OCI-LY1 (cell line): Measurements from ENCODE around the gene DMRTC1B.
"Not testable (repeated sequence)": the region's sequence is repeated elsewhere in the genome, so short reads cannot be mapped to it uniquely, and the experiment has no call there.

Experiments
- H2AFZ ChIP-seq: fragments of 200-600 bp; sonication (generic), shearing (Covaris generic); 2 replicates; pipeline ENCODE4 v1.6.0; 2014; ENCODE audit warnings: antibody characterized with exemption, mild to moderate bottlenecking, low read length
- H3F3A ChIP-seq: fragments of 200-600 bp; sonication (generic), shearing (Covaris generic); 2 replicates; pipeline ENCODE4 v1.6.0; 2014; ENCODE audit warnings: mild to moderate bottlenecking, antibody characterized with exemption, low read length, moderate library complexity; ENCODE audit not compliant: insufficient read depth
- H3K27ac ChIP-seq: fragments of 200-600 bp; sonication (generic); 2 replicates; pipeline ENCODE4 v1.5.1; 2014; ENCODE audit warnings: low read length, mixed run types, mild to moderate bottlenecking, low read depth; ENCODE audit not compliant: poor library complexity, severe bottlenecking
- H3K27me3 ChIP-seq: fragments of 200-600 bp; sonication (generic); 2 replicates; pipeline ENCODE4 v1.6.0; 2014; ENCODE audit warnings: antibody characterized with exemption, mild to moderate bottlenecking, low read length, moderate library complexity; ENCODE audit not compliant: insufficient read depth
- H3K36me3 ChIP-seq: fragments of 200-600 bp; sonication (generic); 2 replicates; pipeline ENCODE4 v1.6.1; 2014; ENCODE audit warnings: mild to moderate bottlenecking, antibody characterized with exemption, low read length, moderate library complexity, mixed read lengths; ENCODE audit not compliant: insufficient read depth
- H3K4me1 ChIP-seq: fragments of 200-600 bp; sonication (generic); 2 replicates; pipeline ENCODE4 v1.5.1; 2014; ENCODE audit warnings: mild to moderate bottlenecking, low read length, moderate library complexity; ENCODE audit not compliant: insufficient read depth, severe bottlenecking
- H3K4me2 ChIP-seq: fragments of 200-600 bp; sonication (generic), shearing (Covaris generic); 2 replicates; pipeline ENCODE4 v1.6.1; 2014; ENCODE audit warnings: low read length
- H3K4me3 ChIP-seq: fragments of 200-600 bp; sonication (generic); 2 replicates; pipeline ENCODE4 v1.5.1; 2014; ENCODE audit warnings: low read length, low read depth, mild to moderate bottlenecking, mixed read lengths; ENCODE audit not compliant: poor library complexity, severe bottlenecking
- H3K79me2 ChIP-seq: fragments of 200-600 bp; shearing (Covaris generic); 2 replicates; pipeline ENCODE4 v1.6.1; 2016; ENCODE audit warnings: mixed run types, low read length, mixed read lengths; ENCODE audit not compliant: insufficient read depth
- H3K9ac ChIP-seq: fragments of 200-600 bp; sonication (generic), shearing (Covaris generic); 2 replicates; pipeline ENCODE4 v1.6.1; 2014; ENCODE audit warnings: mild to moderate bottlenecking, low read length, mixed read lengths
- H3K9me2 ChIP-seq: fragments of 200-600 bp; sonication (generic), shearing (Covaris generic); 2 replicates; pipeline ENCODE4 v1.6.1; 2014; ENCODE audit warnings: low read depth, mild to moderate bottlenecking, low read length, mixed read lengths
- H3K9me3 ChIP-seq: fragments of 200-600 bp; shearing (Covaris generic); 2 replicates; pipeline ENCODE4 v1.6.1; 2014; ENCODE audit warnings: low read length, mixed read lengths
- H4K20me1 ChIP-seq: fragments of 200-600 bp; sonication (generic), shearing (Covaris generic); 2 replicates; pipeline ENCODE4 v1.6.0; 2016; ENCODE audit warnings: mild to moderate bottlenecking, low read length; ENCODE audit not compliant: insufficient read depth
- EZH2 ChIP-seq: fragments of 200-600 bp; sonication (generic), shearing (Covaris generic); IDR thresholded peaks from 2 replicates; pipeline ENCODE4 v1.8.0; 2017; ENCODE audit warnings: borderline replicate concordance, mixed run types, mild to moderate bottlenecking, antibody characterized with exemption, low read length, moderate library complexity, mixed read lengths
- TF ChIP-seq, protein P1 (sequence below): fragments of 200-600 bp; sonication (generic), shearing (Covaris generic); IDR thresholded peaks from 2 replicates; pipeline ENCODE4 v1.5.1; 2017; ENCODE audit warnings: mild to moderate bottlenecking, antibody characterized with exemption, low read length, moderate library complexity, mixed read lengths

DMRTC1B gene, protein sequence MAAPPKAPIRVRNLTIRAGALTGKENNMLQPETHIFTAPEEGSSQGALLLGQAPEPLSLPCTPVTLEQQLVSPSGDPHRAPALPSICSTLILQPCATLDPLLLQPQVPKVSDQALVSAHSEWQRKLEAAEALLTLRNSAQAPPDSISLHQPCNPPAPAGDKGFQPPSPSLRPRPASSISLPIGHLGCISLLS

DNA sequence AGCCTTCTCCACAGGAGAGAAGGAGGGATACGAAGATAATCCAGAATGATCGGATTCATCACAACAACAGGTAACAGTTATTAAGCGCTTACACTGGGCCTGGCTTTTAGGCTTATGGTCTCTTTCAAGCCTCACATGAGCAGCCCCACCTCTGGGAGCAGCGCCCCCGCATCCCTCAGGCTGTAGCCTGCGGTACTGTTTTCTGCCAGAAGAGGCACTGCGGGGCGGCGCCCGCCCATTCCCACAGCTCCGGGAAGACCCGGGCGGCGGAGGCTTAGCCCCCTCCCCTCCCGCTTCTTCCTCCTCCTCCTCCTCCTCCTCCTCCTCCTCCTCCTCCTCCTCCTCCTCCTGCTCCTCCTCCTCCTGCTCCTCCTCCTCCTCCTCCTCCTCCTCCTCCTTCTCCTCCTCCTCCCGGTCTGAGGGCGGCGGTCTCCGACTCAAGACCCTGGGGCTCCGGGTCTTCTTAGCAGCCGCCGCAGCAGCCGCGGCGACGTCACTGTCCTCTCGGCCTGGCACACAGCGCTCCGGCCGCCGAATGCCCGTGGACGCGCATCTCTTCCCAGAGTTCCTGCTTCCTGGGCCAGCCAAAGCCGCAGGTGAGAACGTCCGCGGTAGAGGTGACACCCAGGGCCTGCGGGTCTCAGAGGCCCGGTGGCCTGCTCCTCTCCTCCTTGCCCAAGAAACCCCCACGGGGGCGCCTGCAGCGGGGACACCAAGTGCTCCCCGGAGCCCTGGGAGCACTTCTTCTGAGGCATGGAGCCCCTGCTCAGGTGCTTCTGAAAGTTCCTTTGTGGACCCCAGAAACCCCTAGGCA is at the start of gene DMRTC1B:
DMRTC1B (plus strand) TSS at position 238 of the 814 bp plus-strand sequence. CDS start 68,246 bp downstream, outside the sequence.
- not testable (repeated sequence) for H3K4me1 ChIP-seq, H3K9me2 ChIP-seq, H3K27ac ChIP-seq, H3K27me3 ChIP-seq, H2AFZ ChIP-seq, H3K9ac ChIP-seq, H4K20me1 ChIP-seq, H3K4me3 ChIP-seq, H3K79me2 ChIP-seq, H3K4me2 ChIP-seq, H3K36me3 ChIP-seq, H3F3A ChIP-seq, H3K9me3 ChIP-seq

DNA sequence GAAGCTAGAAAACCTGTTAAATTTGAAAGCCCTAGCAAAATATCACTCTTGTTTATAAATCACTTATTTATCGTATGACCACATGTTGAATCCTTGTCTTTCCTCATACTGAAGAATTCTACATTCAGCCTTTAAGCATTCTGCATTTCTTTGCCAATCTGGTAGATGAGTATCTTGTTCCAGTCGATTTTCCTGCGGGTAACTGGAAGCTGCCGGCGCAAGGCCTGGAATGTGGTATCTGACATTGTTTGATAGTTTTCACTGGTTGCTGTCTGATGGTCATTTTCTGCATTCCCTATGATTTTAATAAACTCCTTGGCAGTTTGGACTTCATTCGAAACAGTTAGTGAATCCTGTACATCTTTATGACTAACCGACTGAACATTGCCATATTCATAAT is 48.8 kb upstream of the DMRTC1B start:
- TF ChIP-seq, protein P1, sequence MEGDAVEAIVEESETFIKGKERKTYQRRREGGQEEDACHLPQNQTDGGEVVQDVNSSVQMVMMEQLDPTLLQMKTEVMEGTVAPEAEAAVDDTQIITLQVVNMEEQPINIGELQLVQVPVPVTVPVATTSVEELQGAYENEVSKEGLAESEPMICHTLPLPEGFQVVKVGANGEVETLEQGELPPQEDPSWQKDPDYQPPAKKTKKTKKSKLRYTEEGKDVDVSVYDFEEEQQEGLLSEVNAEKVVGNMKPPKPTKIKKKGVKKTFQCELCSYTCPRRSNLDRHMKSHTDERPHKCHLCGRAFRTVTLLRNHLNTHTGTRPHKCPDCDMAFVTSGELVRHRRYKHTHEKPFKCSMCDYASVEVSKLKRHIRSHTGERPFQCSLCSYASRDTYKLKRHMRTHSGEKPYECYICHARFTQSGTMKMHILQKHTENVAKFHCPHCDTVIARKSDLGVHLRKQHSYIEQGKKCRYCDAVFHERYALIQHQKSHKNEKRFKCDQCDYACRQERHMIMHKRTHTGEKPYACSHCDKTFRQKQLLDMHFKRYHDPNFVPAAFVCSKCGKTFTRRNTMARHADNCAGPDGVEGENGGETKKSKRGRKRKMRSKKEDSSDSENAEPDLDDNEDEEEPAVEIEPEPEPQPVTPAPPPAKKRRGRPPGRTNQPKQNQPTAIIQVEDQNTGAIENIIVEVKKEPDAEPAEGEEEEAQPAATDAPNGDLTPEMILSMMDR = no peak
- Histone ChIP-seq H3K27ac (no peak overlapping the region), H2AFZ (no peak overlapping the region), H3K9me2 (no peaks in the 10 kb centered on the region), H3K4me1 (no peaks in the 10 kb centered on the region), H3K4me3 (no peak overlapping the region), H3K79me2 (no peaks in the 10 kb centered on the region), H3K27me3 (no peaks in the 10 kb centered on the region), H3K36me3 (no peaks in the 10 kb centered on the region), H4K20me1 (no peaks in the 10 kb centered on the region), H3F3A (no peaks in the 10 kb centered on the region), H3K9ac (no peak overlapping the region), H3K9me3 (no peaks in the 10 kb centered on the region), H3K4me2 (no peak overlapping the region)

- not testable (repeated sequence) for H3F3A ChIP-seq
These were observed 43.1 kb upstream of the DMRTC1B start for GRCh38 chrX:72733636-72734035.

GRCh38 chrX:72735561-72735960 is 41.1 kb upstream of the DMRTC1B start:
- H3K27ac ChIP-seq = no peak overlapping the region
- H3K36me3 ChIP-seq = no peaks in the 10 kb centered on the region
- no peaks in the 10 kb centered on the region for H3K27me3 ChIP-seq
- H3F3A ChIP-seq = no peaks in the 10 kb centered on the region
- no peak overlapping the region for H3K4me3 ChIP-seq
- no peaks in the 10 kb centered on the region for H4K20me1 ChIP-seq
- no peaks in the 10 kb centered on the region for H3K79me2 ChIP-seq
- no peak overlapping the region for H3K4me2 ChIP-seq
- H2AFZ ChIP-seq = no peak overlapping the region
- H3K9me2 ChIP-seq = no peaks in the 10 kb centered on the region
- H3K9me3 ChIP-seq = no peaks in the 10 kb centered on the region
- H3K4me1 ChIP-seq = no peaks in the 10 kb centered on the region
- no peak overlapping the region for H3K9ac ChIP-seq
- TF ChIP-seq EZH2 = no peak
- TF ChIP-seq, protein P1 = no peak

More at GRCh38 chrX:72733636-72734035, 43.1 kb upstream of the DMRTC1B start:
- not testable (repeated sequence) for H3K9me2 ChIP-seq, H2AFZ ChIP-seq, H3K4me3 ChIP-seq, H3K9ac ChIP-seq, H3K79me2 ChIP-seq, H3K9me3 ChIP-seq, H3K27ac ChIP-seq, H3K36me3 ChIP-seq, H3K4me1 ChIP-seq, H3K27me3 ChIP-seq, H4K20me1 ChIP-seq, H3K4me2 ChIP-seq

DNA sequence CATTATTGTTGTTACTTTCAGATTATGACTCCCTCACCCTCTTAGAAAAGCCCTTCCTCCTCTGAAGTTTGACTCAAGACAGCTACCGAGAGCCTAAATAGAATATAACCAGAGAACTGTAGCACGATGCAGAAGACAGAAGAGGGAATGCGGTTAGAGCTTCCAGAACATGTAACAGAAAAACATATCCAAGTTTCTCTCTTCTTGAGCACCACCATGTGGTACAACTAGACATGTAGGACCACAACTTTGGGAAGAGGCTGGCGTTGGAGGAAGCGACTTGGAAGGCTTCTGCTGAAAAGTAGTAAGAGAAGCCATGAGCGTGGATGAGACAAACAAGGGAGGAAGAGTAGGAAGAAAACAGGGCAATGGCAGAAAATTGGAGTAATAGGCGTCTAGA is 31.1 kb upstream of the DMRTC1B start:
- H3K9me3 ChIP-seq, H4K20me1 ChIP-seq, H3K36me3 ChIP-seq, H3K4me3 ChIP-seq, H3K27me3 ChIP-seq, H3K79me2 ChIP-seq, H3K9ac ChIP-seq, H3K4me1 ChIP-seq, H3K9me2 ChIP-seq, H2AFZ ChIP-seq, H3K27ac ChIP-seq, H3K4me2 ChIP-seq, H3F3A ChIP-seq: not testable (repeated sequence)

- H4K20me1 ChIP-seq, H2AFZ ChIP-seq, H3K27ac ChIP-seq, H3K27me3 ChIP-seq, H3K9me3 ChIP-seq, H3K9ac ChIP-seq, H3K9me2 ChIP-seq, H3K79me2 ChIP-seq, H3K36me3 ChIP-seq, H3K4me3 ChIP-seq, H3K4me1 ChIP-seq, H3K4me2 ChIP-seq, H3F3A ChIP-seq: not testable (repeated sequence)
These were observed 28.1 kb upstream of the DMRTC1B start for GRCh38 chrX:72748545-72748944.
